ENCODE data around the gene AGBL3.

- TF ChIP-seq SMAD3 (CRISPR knock-in tag; IDR thresholded peaks at IDR 0.05; ENCODE audit: borderline replicate concordance) (no peak), ARID4B (CRISPR knock-in tag; IDR thresholded peaks at IDR 0.05; ENCODE audit: borderline replicate concordance) (no peak), ZNF232 (CRISPR knock-in tag; IDR thresholded peaks at IDR 0.05) (no peak), CREM (CRISPR knock-in tag; IDR thresholded peaks at IDR 0.05) (no peak), CBFB (CRISPR knock-in tag; IDR thresholded peaks at IDR 0.05; ENCODE audit: low read depth) (no peak), IRF2 (CRISPR knock-in tag; IDR thresholded peaks at IDR 0.05; ENCODE audit: borderline replicate concordance, low read depth) (no peak), FOXJ3 (CRISPR knock-in tag; IDR thresholded peaks at IDR 0.05; ENCODE audit: borderline replicate concordance) (no peak), USF1 (CRISPR knock-in tag; IDR thresholded peaks at IDR 0.05) (no peak)
- TF ChIP-seq, protein P1, sequence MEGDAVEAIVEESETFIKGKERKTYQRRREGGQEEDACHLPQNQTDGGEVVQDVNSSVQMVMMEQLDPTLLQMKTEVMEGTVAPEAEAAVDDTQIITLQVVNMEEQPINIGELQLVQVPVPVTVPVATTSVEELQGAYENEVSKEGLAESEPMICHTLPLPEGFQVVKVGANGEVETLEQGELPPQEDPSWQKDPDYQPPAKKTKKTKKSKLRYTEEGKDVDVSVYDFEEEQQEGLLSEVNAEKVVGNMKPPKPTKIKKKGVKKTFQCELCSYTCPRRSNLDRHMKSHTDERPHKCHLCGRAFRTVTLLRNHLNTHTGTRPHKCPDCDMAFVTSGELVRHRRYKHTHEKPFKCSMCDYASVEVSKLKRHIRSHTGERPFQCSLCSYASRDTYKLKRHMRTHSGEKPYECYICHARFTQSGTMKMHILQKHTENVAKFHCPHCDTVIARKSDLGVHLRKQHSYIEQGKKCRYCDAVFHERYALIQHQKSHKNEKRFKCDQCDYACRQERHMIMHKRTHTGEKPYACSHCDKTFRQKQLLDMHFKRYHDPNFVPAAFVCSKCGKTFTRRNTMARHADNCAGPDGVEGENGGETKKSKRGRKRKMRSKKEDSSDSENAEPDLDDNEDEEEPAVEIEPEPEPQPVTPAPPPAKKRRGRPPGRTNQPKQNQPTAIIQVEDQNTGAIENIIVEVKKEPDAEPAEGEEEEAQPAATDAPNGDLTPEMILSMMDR (IDR thresholded peaks at IDR 0.05) = no peak
- TF ChIP-seq, protein P2, sequence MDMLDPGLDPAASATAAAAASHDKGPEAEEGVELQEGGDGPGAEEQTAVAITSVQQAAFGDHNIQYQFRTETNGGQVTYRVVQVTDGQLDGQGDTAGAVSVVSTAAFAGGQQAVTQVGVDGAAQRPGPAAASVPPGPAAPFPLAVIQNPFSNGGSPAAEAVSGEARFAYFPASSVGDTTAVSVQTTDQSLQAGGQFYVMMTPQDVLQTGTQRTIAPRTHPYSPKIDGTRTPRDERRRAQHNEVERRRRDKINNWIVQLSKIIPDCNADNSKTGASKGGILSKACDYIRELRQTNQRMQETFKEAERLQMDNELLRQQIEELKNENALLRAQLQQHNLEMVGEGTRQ (CRISPR knock-in tag; IDR thresholded peaks at IDR 0.05) = no peak
- TF ChIP-seq, protein P3, sequence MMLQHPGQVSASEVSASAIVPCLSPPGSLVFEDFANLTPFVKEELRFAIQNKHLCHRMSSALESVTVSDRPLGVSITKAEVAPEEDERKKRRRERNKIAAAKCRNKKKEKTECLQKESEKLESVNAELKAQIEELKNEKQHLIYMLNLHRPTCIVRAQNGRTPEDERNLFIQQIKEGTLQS (CRISPR knock-in tag; conservative IDR thresholded peaks at IDR 0.05) = no peak
Observed at GRCh38 chr7:135091717-135092116, 105.4 kb downstream of the AGBL3 start.

Data from WTC11 (cell line).